Testis (tissue), 2 donors: Measurements from ENCODE around the gene PDE6A.

Experiments used
- CTCF ChIP-seq, 3 experiments: fragments of 450-650 bp in 2 of 3; fragments of 200-600 bp in 1 of 3; sonication (generic) in 1 of 3; IDR thresholded peaks; one replicate each; pipeline ENCODE4 v1.5.1; 2016 to 2019; ENCODE audit warnings: antibody characterized with exemption in 3 of 3, mild to moderate bottlenecking in 2 of 3, moderate library complexity in 1 of 3
- POLR2A ChIP-seq: fragments of 450-650 bp; IDR thresholded peaks from one replicate; pipeline ENCODE4 v1.6.1; 2017; ENCODE audit warnings: antibody characterized with exemption, mild to moderate bottlenecking, moderate library complexity

GRCh38 chr5:149963729-149964128 lies 19.1 kb upstream of the PDE6A start:
- TF ChIP-seq POLR2A (no peak), CTCF (IDR thresholded peaks at IDR 0.05) (no peak)
